HEK293 (cell line): ENCODE results near the gene GNAT1.

ENCODE experiments used
- ATF2 ChIP-seq: fragments of 450-650 bp; formaldehyde crosslinking; IDR thresholded peaks from 2 replicates; pipeline ENCODE4 v1.5.1; 2016; ENCODE audit warnings: missing biosample characterization, missing genetic modification characterization, low read depth
- CTCF ChIP-seq: fragments of 450-650 bp; formaldehyde crosslinking; IDR thresholded peaks from 2 replicates; pipeline ENCODE4 v1.5.1; 2016; ENCODE audit warnings: missing biosample characterization, missing genetic modification characterization
- PATZ1 ChIP-seq: fragments of 450-650 bp; formaldehyde crosslinking; IDR thresholded peaks from 2 replicates; pipeline ENCODE4 v1.5.1; 2016; ENCODE audit warnings: missing biosample characterization, missing genetic modification characterization
- REST ChIP-seq: fragments of 450-650 bp; formaldehyde crosslinking; IDR thresholded peaks from 2 replicates; pipeline ENCODE4 v1.5.1; 2016; ENCODE audit warnings: missing biosample characterization, missing genetic modification characterization
- SP2 ChIP-seq: fragments of 450-650 bp; formaldehyde crosslinking; IDR thresholded peaks from 2 replicates; pipeline ENCODE4 v1.5.1; 2016; ENCODE audit warnings: missing biosample characterization, missing genetic modification characterization
- YY1 ChIP-seq: fragments of 450-650 bp; formaldehyde crosslinking; IDR thresholded peaks from 2 replicates; pipeline ENCODE4 v1.5.1; 2018; ENCODE audit warnings: missing biosample characterization, missing genetic modification characterization
- ZBTB44 ChIP-seq: fragments of 450-650 bp; IDR thresholded peaks from 2 replicates; pipeline ENCODE4 v1.5.1; 2018; ENCODE audit warnings: missing biosample characterization, mild to moderate bottlenecking, missing genetic modification characterization
- ZBTB7A ChIP-seq: fragments of 450-650 bp; formaldehyde crosslinking; IDR thresholded peaks from 2 replicates; pipeline ENCODE4 v1.5.1; 2016; ENCODE audit warnings: low read depth, missing biosample characterization, missing genetic modification characterization
- ZFHX2 ChIP-seq: fragments of 450-650 bp; formaldehyde crosslinking; conservative IDR thresholded peaks from 2 replicates; pipeline ENCODE4 v1.5.1; 2016; ENCODE audit warnings: missing biosample characterization, missing genetic modification characterization
- ZNF140 ChIP-seq: fragments of 450-650 bp; formaldehyde crosslinking; IDR thresholded peaks from 2 replicates; pipeline ENCODE4 v1.5.1; 2016; ENCODE audit warnings: missing biosample characterization, missing genetic modification characterization
- ZNF274 ChIP-seq, 2 experiments: fragments of 200-500 bp in 1 of 2; fragments of 450-650 bp in 1 of 2; sonication (Bioruptor generic) in 1 of 2; formaldehyde crosslinking in 1 of 2; IDR thresholded peaks; 2 replicates each; pipeline versions ENCODE4 v1.5.1 to v1.6.1; 2014 to 2016; ENCODE audit warnings: borderline replicate concordance in 1 of 2, inconsistent platforms in 1 of 2, low read length in 1 of 2, missing biosample characterization in 1 of 2, missing genetic modification characterization in 1 of 2
- ZNF704 ChIP-seq: fragments of 450-650 bp; formaldehyde crosslinking; IDR thresholded peaks from 2 replicates; pipeline ENCODE4 v1.5.1; 2016; ENCODE audit warnings: missing biosample characterization, missing genetic modification characterization
- ZNF791 ChIP-seq: fragments of 450-650 bp; formaldehyde crosslinking; IDR thresholded peaks from 2 replicates; pipeline ENCODE4 v1.5.1; 2016; ENCODE audit warnings: missing biosample characterization, missing genetic modification characterization

- TF ChIP-seq REST = no peak
- TF ChIP-seq YY1 (tag by site-specific recombination) = no peak
- no peak for TF ChIP-seq PATZ1 (tag by site-specific recombination)
- TF ChIP-seq ZBTB44 (tag by site-specific recombination) = no peak
- TF ChIP-seq ZFHX2 (tag by site-specific recombination) = no peak
- no peak for TF ChIP-seq ZNF791 (tag by site-specific recombination)
- TF ChIP-seq ZNF704 = no peak
- no peak for TF ChIP-seq ZNF140
- TF ChIP-seq SP2 (tag by site-specific recombination) = no peak
- TF ChIP-seq CTCF (tag by site-specific recombination) = no peak
- TF ChIP-seq ZBTB7A = no peak
- TF ChIP-seq ATF2 (tag by site-specific recombination) = no peak
- TF ChIP-seq ZNF274 (IDR thresholded peaks at IDR 0.05; ENCODE audit: low read length) = no peak
- no peak for TF ChIP-seq ZNF274 (tag by site-specific recombination; IDR thresholded peaks at IDR 0.05; ENCODE audit: borderline replicate concordance)
Measured at GRCh38 chr3:50245251-50245745, 53.9 kb downstream of the GNAT1 start.
